HG03196 (cell line): Measurements from ENCODE around the gene PDXK.

Source experiments
- ATAC-seq: cut with Tn5 transposase; IDR thresholded peaks from one replicate; pipeline ENCODE4 v1.9.1; 2021; ENCODE audit not compliant: unreplicated experiment

The PDXK gene

GRCh38 chr21:43721939-43722338, 3.0 kb downstream of the PDXK start:
- no peak for ATAC-seq

GRCh38 chr21:43723648-43724047, 4.7 kb downstream of the PDXK start:
- no peak for ATAC-seq

DNA sequence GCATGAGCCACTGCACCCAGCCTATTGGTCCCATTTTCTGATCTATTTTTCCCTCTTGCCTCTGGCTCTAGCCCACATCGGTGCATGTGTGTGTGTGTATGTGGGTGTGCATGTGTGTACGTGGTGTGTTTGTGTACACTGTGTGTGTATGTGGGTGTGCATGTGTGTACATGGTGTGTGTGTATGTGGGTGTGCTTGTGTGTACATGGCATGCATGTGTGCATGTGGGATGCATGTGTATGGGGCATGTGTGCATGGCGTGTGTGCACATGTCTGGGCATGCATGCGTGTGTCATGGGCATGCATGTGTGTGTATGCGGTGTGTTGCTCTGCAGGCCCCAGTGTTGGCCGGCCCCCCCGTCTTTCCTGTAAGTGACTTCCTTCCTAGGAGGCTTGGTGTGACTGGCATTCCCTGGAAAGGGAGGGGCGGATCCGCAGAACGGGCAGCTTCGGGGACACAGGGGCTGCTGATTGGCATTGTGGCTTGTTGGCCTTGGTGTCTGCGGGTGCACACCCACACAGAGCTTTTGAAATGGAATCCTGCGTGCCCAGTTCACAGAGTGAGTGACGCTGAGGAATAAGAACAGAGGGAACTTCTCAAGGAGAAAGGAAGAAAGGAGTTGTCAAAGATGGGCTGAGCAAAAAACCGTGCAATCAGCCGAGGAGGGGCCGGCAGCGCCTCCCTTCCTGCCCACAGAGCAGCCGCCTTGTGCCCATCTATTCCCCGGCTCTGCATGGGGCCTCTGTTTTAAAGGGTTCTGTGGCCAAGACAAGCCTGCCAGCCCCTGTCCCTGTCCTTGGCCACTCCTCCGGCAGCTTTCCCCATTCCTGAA, 8.0 kb downstream of the PDXK start:
- no peak for ATAC-seq

GRCh38 chr21:43727519-43728153, 8.7 kb downstream of the PDXK start:
- ATAC-seq = no peak

DNA sequence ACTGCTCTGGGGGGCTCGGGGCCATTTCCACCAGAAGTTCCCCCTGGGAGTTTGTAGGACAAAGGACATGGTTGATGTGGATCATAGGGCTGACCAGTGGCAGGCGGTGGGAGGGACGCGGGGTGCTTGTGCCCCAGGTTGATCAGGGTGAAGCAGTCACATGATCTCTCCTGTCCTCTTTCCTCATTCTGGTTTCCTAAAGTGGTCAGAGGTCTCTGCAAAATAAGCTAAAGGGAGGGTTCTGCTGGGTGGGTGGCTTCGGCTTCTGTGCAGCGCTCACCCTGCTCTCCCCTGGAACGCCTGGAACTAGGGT, 9.2 kb downstream of the PDXK start:
- ATAC-seq = no peak

GRCh38 chr21:43728467-43729390, 9.8 kb downstream of the PDXK start:
- ATAC-seq = peak; percentile 59

- no peak for ATAC-seq
Observed at GRCh38 chr21:43731476-43731875, 12.5 kb downstream of the PDXK start.

GRCh38 chr21:43731891-43732711, 13.2 kb downstream of the PDXK start:
- no peak for ATAC-seq

GRCh38 chr21:43733060-43733459, 14.1 kb downstream of the PDXK start:
- ATAC-seq = no peak

DNA sequence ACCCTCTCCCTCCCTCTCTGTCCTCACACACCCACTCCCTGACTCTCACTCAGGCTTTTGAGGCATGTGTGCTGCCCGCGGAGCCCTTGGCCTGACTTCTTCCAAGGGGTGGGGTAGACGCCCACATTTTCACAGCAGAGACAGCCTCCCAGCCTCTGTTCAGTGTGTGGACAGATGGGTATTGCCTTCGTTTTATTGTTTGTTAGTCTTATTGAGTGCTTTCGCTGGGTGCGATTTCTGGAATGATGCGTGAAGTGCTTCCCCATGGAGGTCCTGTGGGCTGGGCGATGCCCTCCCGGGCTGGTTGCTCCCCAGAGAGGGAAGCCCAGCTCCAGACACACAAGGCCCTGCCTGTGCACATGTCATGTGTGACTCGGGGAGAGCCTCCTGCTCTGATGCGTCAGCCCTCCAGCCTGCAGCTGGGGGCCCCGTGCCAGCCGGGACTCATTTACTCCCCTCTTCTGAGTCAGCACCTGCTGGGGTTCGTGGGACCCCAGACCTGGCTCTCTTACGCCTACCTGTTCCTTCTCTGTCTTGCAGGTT, 14.7 kb downstream of the PDXK start:
- ATAC-seq = no peak

GRCh38 chr21:43734131-43734927, 15.4 kb downstream of the PDXK start:
- no peak for ATAC-seq

DNA sequence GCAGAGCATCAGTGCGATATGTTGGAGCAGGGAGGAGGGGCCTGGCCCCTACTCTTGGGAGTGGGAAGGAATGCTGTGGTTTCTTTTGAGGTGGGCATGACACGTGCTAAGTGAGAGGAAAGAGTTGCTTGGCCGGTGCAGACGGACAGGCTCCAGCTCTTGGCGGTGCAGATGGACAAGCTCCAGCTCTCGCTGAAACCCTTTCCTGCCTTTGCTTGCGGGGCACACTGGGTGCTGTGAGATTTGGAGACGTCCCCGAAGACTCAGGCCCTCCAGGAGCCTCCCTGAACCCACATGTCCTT, 15.9 kb downstream of the PDXK start:
- ATAC-seq = no peak

- no peak for ATAC-seq
Observed at GRCh38 chr21:43735236-43736091, 16.5 kb downstream of the PDXK start.

GRCh38 chr21:43736224-43736883, 17.4 kb downstream of the PDXK start:
- ATAC-seq = no peak

- no peak for ATAC-seq
Observed at GRCh38 chr21:43737158-43737950, 18.4 kb downstream of the PDXK start.

DNA sequence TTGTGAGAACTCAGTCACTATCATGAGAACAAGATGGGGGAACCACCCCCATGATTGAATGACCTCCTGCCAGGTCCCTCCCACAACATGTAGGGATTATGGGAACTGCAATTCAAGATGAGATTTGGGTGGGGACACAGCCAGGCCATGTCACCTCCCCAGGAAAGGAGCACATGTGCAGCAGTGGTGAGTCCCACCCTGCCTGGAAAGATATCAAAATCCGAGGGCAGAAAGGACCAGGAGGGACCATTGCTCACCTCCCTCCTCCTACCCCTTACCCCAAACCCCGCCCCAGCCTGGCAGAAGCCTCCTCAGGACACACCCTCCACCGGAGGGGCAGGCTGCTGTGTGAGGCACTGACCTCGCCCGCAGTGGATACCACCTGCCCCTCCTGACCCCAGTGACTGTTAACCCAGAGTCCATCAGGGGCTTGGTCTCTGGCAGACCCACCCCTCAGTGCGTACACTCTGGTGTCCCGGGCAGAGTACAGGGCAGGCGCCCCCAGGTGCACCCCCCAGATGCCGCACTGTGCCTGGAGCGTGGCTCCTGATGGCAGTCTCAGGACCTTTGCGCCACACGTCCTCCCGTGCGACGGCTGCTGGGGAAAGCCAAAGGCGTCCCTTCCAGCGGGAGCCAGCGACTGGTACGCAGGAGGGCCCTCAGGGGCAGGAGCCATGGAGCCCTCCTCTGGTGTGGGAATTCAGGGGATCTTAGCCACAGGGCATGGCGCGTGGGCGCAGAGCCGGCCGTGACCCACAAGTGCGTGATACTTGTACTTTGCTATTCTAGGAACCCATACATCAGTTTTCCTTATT, 20.9 kb downstream of the PDXK start:
- ATAC-seq = no peak
